A673 (cell line): ENCODE results near the gene NR1H3. TPM values are rescaled to one million over a fixed set of nuclear protein-coding genes. Genes with fewer than 3 reads are reported as not detected.

Experiments
- BruUV-seq: library from RNA; stranded (reverse); fragments of 400-500 nt; replicated peaks from 2 replicates; lab custom pipeline; 2021; lab: Mats Ljungman, UMichigan
- CTCF ChIA-PET: fragments of 300-600 bp; sonication (Branson Sonifier 250); formaldehyde crosslinking; loops from one replicate; lab custom pipeline; 2022; ENCODE audit warnings: antibody characterized with exemption; lab: Charles Lee
- POLR2A ChIA-PET: fragments of 300-600 bp; sonication (Branson Sonifier 250); formaldehyde crosslinking; loops from one replicate; lab custom pipeline; 2022; ENCODE audit warnings: antibody characterized with exemption; ENCODE audit not compliant: low non-redundant PET; lab: Charles Lee
- DNase-seq: peaks from one replicate; pipeline ENCODE4 v3.0.0-alpha.2; 2015; ENCODE audit warnings: low spot score
- H3K27ac ChIP-seq: fragments of 200-600 bp; sonication (generic); 2 replicates; pipeline ENCODE4 v1.5.1; 2016; ENCODE audit warnings: mixed run types, low read depth, mild to moderate bottlenecking, mixed read lengths, antibody characterized with exemption, low read length; ENCODE audit not compliant: poor library complexity, severe bottlenecking
- H3K27me3 ChIP-seq: fragments of 200-600 bp; sonication (generic); replicated peaks from 2 replicates; pipeline ENCODE4 v1.6.1; 2017; ENCODE audit warnings: mixed run types, low read depth, mild to moderate bottlenecking, mixed read lengths, antibody characterized with exemption, low read length; ENCODE audit not compliant: insufficient read depth, poor library complexity
- H3K36me3 ChIP-seq: fragments of 200-600 bp; sonication (generic); 2 replicates; pipeline ENCODE4 v1.6.1; 2016; ENCODE audit warnings: mixed run types, mild to moderate bottlenecking, mixed read lengths, antibody characterized with exemption, low read length; ENCODE audit not compliant: insufficient read depth, poor library complexity, severe bottlenecking
- H3K4me1 ChIP-seq: fragments of 200-600 bp; sonication (generic); 2 replicates; pipeline ENCODE4 v1.6.1; 2017; ENCODE audit warnings: mixed run types, mild to moderate bottlenecking, mixed read lengths, antibody characterized with exemption, low read length; ENCODE audit not compliant: insufficient read depth, poor library complexity, severe bottlenecking
- H3K4me3 ChIP-seq: fragments of 200-600 bp; sonication (generic); 2 replicates; pipeline ENCODE4 v1.5.1; 2016; ENCODE audit warnings: low read depth, mixed run types, mild to moderate bottlenecking, mixed read lengths, low read length; ENCODE audit not compliant: poor library complexity, severe bottlenecking
- H3K9me3 ChIP-seq: fragments of 200-600 bp; sonication (generic); 2 replicates; pipeline ENCODE4 v1.6.1; 2016; ENCODE audit warnings: mixed run types, low read depth, mild to moderate bottlenecking, mixed read lengths, antibody characterized with exemption, low read length; ENCODE audit not compliant: poor library complexity, severe bottlenecking
- CTCF ChIP-seq: fragments of 300-800, 200-600 bp; sonication (generic); conservative IDR thresholded peaks from 2 replicates; pipeline ENCODE4 v1.5.1; 2017; ENCODE audit warnings: low read depth, mild to moderate bottlenecking, antibody characterized with exemption, low read length, moderate library complexity, mixed read lengths
- EZH2 ChIP-seq: fragments of 200-600 bp; sonication (generic); IDR thresholded peaks from 2 replicates; pipeline ENCODE4 v1.6.1; 2017; ENCODE audit warnings: borderline replicate concordance, low read depth, mild to moderate bottlenecking, mixed read lengths, antibody characterized with exemption, low read length; ENCODE audit not compliant: poor library complexity, severe bottlenecking
- intact Hi-C: fragments of 100-400 bp; cut with micrococcal nuclease; formaldehyde crosslinking; loops from one replicate; pipeline ENCODE4 v1.10.0; 2022; ENCODE audit not compliant: unreplicated experiment
- total RNA-seq: library from RNA; stranded (reverse); gene quantifications from 2 replicates; pipeline ENCODE4 v1.2.3, GENCODE V29; 2021

The NR1H3 gene
- total RNA-seq, 1 experiment from 2014 or later, result 14.5 TPM

GRCh38 chr11:47225552-47226400 is 32.0 kb upstream of the NR1H3 start:
- Histone ChIP-seq H3K4me1 (no peaks in the 10 kb centered on the region), H3K27me3 (no peaks in the 10 kb centered on the region), H3K4me3 (no peak overlapping the region), H3K9me3 (no peaks in the 10 kb centered on the region), H3K36me3 (peaks cover 46% of the 10 kb centered on the region), H3K27ac (no peak overlapping the region)
- intact Hi-C loops, result no loop called here
- BruUV-seq, result no TSS peak
- CTCF ChIA-PET, result no interaction called here
- no peak for TF ChIP-seq CTCF
- TF ChIP-seq EZH2, result no peak
- no peak for DNase-seq
- POLR2A ChIA-PET, result interaction anchor here (0.6 kb wide), 1 partner anchor 48 kb away, joined by 14 read pairs; no protein-coding TSS in a partner anchor

GRCh38 chr11:47229161-47229560 is 28.6 kb upstream of the NR1H3 start:
- Histone ChIP-seq H3K27me3 (no peaks in the 10 kb centered on the region), H3K9me3 (no peaks in the 10 kb centered on the region), H3K36me3 (peaks cover 32% of the 10 kb centered on the region), H3K27ac (no peak overlapping the region), H3K4me3 (no peak overlapping the region), H3K4me1 (no peaks in the 10 kb centered on the region)
- BruUV-seq, result no TSS peak
- DNase-seq, result no peak
- TF ChIP-seq CTCF (no peak), EZH2 (no peak)
- POLR2A ChIA-PET, result no interaction called here
- CTCF ChIA-PET, result no interaction called here
- intact Hi-C loops, result no loop called here

- Histone ChIP-seq H3K27ac (no peak overlapping the region), H3K36me3 (peaks cover 21% of the 10 kb centered on the region), H3K27me3 (no peaks in the 10 kb centered on the region), H3K9me3 (no peaks in the 10 kb centered on the region), H3K4me1 (peaks cover 14% of the 10 kb centered on the region), H3K4me3 (no peak overlapping the region)
- no TSS peak for BruUV-seq
- CTCF ChIA-PET, result interaction anchor here (0.5 to 0.9 kb wide), 2 partner anchors 19 to 54 kb away, joined by 4 read pairs; no protein-coding TSS in a partner anchor
- TF ChIP-seq CTCF (no peak), EZH2 (no peak)
- no peak for DNase-seq
- POLR2A ChIA-PET, result no interaction called here
- intact Hi-C loops, result no loop called here
Measured at GRCh38 chr11:47233051-47233450, 24.7 kb upstream of the NR1H3 start.
